Endodermal cell (in vitro differentiated cells): ENCODE measurements around the gene WDR27. TPM values are rescaled to one million over a fixed set of nuclear protein-coding genes. Genes with fewer than 3 reads are reported as not detected.

Source experiments
- DNase-seq: peaks from one replicate; pipeline ENCODE4 v3.0.0-alpha.2; 2017
- H3K27ac ChIP-seq: 2 replicates; pipeline ENCODE4 v1.5.1; 2013; ENCODE audit warnings: mild to moderate bottlenecking, low read depth, low read length, moderate library complexity
- H3K27me3 ChIP-seq: 2 replicates; pipeline ENCODE4 v1.6.1; 2013; ENCODE audit warnings: mild to moderate bottlenecking, low read length, moderate library complexity; ENCODE audit not compliant: insufficient read depth, control insufficient read depth, poor library complexity, severe bottlenecking
- H3K36me3 ChIP-seq: 2 replicates; pipeline ENCODE4 v1.7.0; 2013; ENCODE audit warnings: mild to moderate bottlenecking, low read length, moderate library complexity; ENCODE audit not compliant: control insufficient read depth, insufficient read depth
- H3K4me1 ChIP-seq: one replicate; pipeline ENCODE4 v1.7.0; 2013; ENCODE audit warnings: low read length; ENCODE audit not compliant: control insufficient read depth, insufficient read depth
- H3K4me3 ChIP-seq: 2 replicates; pipeline ENCODE4 v1.5.1; 2013; ENCODE audit warnings: mild to moderate bottlenecking, low read length, moderate library complexity
- H3K9ac ChIP-seq: 2 replicates; pipeline ENCODE4 v1.6.1; 2013; ENCODE audit warnings: mild to moderate bottlenecking, low read length, moderate library complexity; ENCODE audit not compliant: poor library complexity, severe bottlenecking; ENCODE audit errors: extremely low read depth
- H3K9me3 ChIP-seq: 2 replicates; pipeline ENCODE4 v1.6.1; 2013; ENCODE audit warnings: mild to moderate bottlenecking, low read length, moderate library complexity; ENCODE audit not compliant: control insufficient read depth
- H3K27ac Mint-ChIP-seq: 2 replicates; pipeline ENCODE4 v1.8.0; 2020; ENCODE audit warnings: mixed read lengths
- H3K27me3 Mint-ChIP-seq: 2 replicates; pipeline ENCODE4 v1.8.0; 2021; ENCODE audit warnings: mild to moderate bottlenecking, mixed read lengths; ENCODE audit not compliant: insufficient read depth
- H3K36me3 Mint-ChIP-seq: 2 replicates; pipeline ENCODE4 v1.8.0; 2020; ENCODE audit warnings: low read depth, mixed read lengths
- H3K4me1 Mint-ChIP-seq: 2 replicates; pipeline ENCODE4 v1.8.0; 2020; ENCODE audit warnings: mixed read lengths
- H3K4me3 Mint-ChIP-seq: 2 replicates; pipeline ENCODE4 v1.8.0; 2020; ENCODE audit warnings: mild to moderate bottlenecking, moderate library complexity, mixed read lengths
- H3K9me3 Mint-ChIP-seq: 2 replicates; pipeline ENCODE4 v1.8.0; 2020; ENCODE audit warnings: mild to moderate bottlenecking, mixed read lengths
- CTCF ChIP-seq: fragments of 200-600 bp; sonication (generic); conservative IDR thresholded peaks from 2 replicates; pipeline ENCODE4 v1.5.0; 2021; ENCODE audit warnings: antibody characterized with exemption, mild to moderate bottlenecking
- WGBS, 2 experiments: methylation state at CpG; one replicate each; pipeline versions ENCODE4 v1.1.5 to v1.1.7; 2013; ENCODE audit warnings: missing lambda C conversion rate in 2 of 2, mixed read lengths in 1 of 2; ENCODE audit not compliant: insufficient coverage in 1 of 2, insufficient read length in 1 of 2; 5-methylcytosine and 5-hydroxymethylcytosine counted together
- total RNA-seq, 2 donors: library from RNA; stranded (reverse); fragmentation: NEBNext Ultra II Directional in 1 of 2; extraction: Animal tissue kit (Norgen Biotek cat#: 25700) in 1 of 2; gene quantifications; 2 replicates in 1 of 2; 3 replicates in 1 of 2; pipeline ENCODE4 v1.2.1, GENCODE V29; 2021

WDR27 gene
- total RNA-seq, 2 donors from 2014 or later: 94.4 to 110 TPM

- Mint-ChIP-seq H3K4me3 (no peak overlapping the region), H3K9me3 (no peaks in the 10 kb centered on the region), H3K4me1 (no peaks in the 10 kb centered on the region), H3K27me3 (peaks cover 2% of the 10 kb centered on the region), H3K36me3 (peaks cover 74% of the 10 kb centered on the region), H3K27ac (no peak overlapping the region)
- WGBS, 2 experiments: 93 to 96% methylated on average over 15 to 18 of the region's 18 CpGs
- H3K36me3 ChIP-seq: peaks cover 81% of the 10 kb centered on the region
- H3K9me3 ChIP-seq: no peaks in the 10 kb centered on the region
- no peak for DNase-seq
- H3K9ac ChIP-seq: no peak overlapping the region
- no peaks in the 10 kb centered on the region for H3K27me3 ChIP-seq
- H3K27ac ChIP-seq: no peak overlapping the region
- no peak overlapping the region for H3K4me3 ChIP-seq
- TF ChIP-seq CTCF: no peak
- no peaks in the 10 kb centered on the region for H3K4me1 ChIP-seq
Measured at GRCh38 chr6:169666441-169666840, 35.4 kb downstream of the WDR27 start.

GRCh38 chr6:169665289-169665688 is 36.5 kb downstream of the WDR27 start:
- 95 to 96% methylated on average over 7 to 9 of the region's 9 CpGs for WGBS, 2 experiments
- Histone ChIP-seq H3K9me3 (no peaks in the 10 kb centered on the region), H3K4me3 (no peak overlapping the region), H3K4me1 (no peaks in the 10 kb centered on the region), H3K27ac (no peak overlapping the region), H3K36me3 (peaks cover 80% of the 10 kb centered on the region), H3K9ac (no peak overlapping the region), H3K27me3 (no peaks in the 10 kb centered on the region)
- Mint-ChIP-seq H3K36me3 (peaks cover 67% of the 10 kb centered on the region), H3K27ac (peak overlapping the region; percentile 55), H3K4me3 (no peak overlapping the region), H3K27me3 (peaks cover 2% of the 10 kb centered on the region), H3K9me3 (no peaks in the 10 kb centered on the region), H3K4me1 (no peaks in the 10 kb centered on the region)
- no peak for DNase-seq
- no peak for TF ChIP-seq CTCF

GRCh38 chr6:169664227-169664626 is 37.6 kb downstream of the WDR27 start:
- DNase-seq: no peak
- no peak overlapping the region for H3K27ac Mint-ChIP-seq
- Histone ChIP-seq H3K27me3 (no peaks in the 10 kb centered on the region), H3K4me1 (no peaks in the 10 kb centered on the region), H3K27ac (no peak overlapping the region), H3K36me3 (peaks cover 80% of the 10 kb centered on the region), H3K9me3 (no peaks in the 10 kb centered on the region), H3K9ac (no peak overlapping the region), H3K4me3 (no peak overlapping the region)
- peaks cover 68% of the 10 kb centered on the region for H3K36me3 Mint-ChIP-seq
- H3K9me3 Mint-ChIP-seq: no peaks in the 10 kb centered on the region
- WGBS, 2 experiments: 92 to 95% methylated on average over 10 to 14 of the region's 14 CpGs
- TF ChIP-seq CTCF: no peak
- peaks cover 2% of the 10 kb centered on the region for H3K27me3 Mint-ChIP-seq
- no peaks in the 10 kb centered on the region for H3K4me1 Mint-ChIP-seq
- H3K4me3 Mint-ChIP-seq: no peak overlapping the region
